Ovary (tissue), 9 donors: ENCODE results near the gene DPH5. TPM values are rescaled to one million over a fixed set of nuclear protein-coding genes. Genes with fewer than 3 reads are reported as not detected.

ENCODE experiments used
- DNase-seq, 5 donors: peaks; one replicate each; pipeline ENCODE4 v3.0.0-alpha.2; 2019 to 2020
- H3K27ac ChIP-seq, 2 donors: fragments of 200-600 bp; one replicate each; pipeline versions ENCODE4 v1.5.1 to v1.8.0; 2019 to 2022
- H3K27me3 ChIP-seq: fragments of 200-600 bp; one replicate; pipeline ENCODE4 v1.8.0; 2022
- H3K36me3 ChIP-seq: fragments of 200-600 bp; sonication (generic); one replicate; pipeline ENCODE4 v1.5.1; 2019
- H3K4me1 ChIP-seq: one replicate; pipeline ENCODE4 v1.8.1; 2013; ENCODE audit warnings: mild to moderate bottlenecking, moderate library complexity; ENCODE audit not compliant: insufficient read depth
- H3K4me3 ChIP-seq: fragments of 200-600 bp; sonication (generic); one replicate; pipeline ENCODE4 v1.5.1; 2017
- H3K9me3 ChIP-seq, 2 donors: fragments of 200-600 bp in 1 of 2; sonication (generic) in 1 of 2; one replicate each; pipeline versions ENCODE4 v1.5.1 to v1.8.1; 2013 to 2019; ENCODE audit warnings: mild to moderate bottlenecking in 1 of 2, moderate library complexity in 1 of 2
- EP300 ChIP-seq: sonication (generic); formaldehyde crosslinking; IDR thresholded peaks from one replicate; pipeline ENCODE4 v1.6.1; 2017; ENCODE audit warnings: antibody characterized with exemption
- POLR2A ChIP-seq: fragments of 450-650 bp; IDR thresholded peaks from one replicate; pipeline ENCODE4 v1.6.1; 2017; ENCODE audit warnings: antibody characterized with exemption, mild to moderate bottlenecking, moderate library complexity
- WGBS, 3 donors: extraction: QIAGEN DNeasy Blood & Tissue Kit in 1 of 3; methylation state at CpG; one replicate each; pipeline versions ENCODE4 v1.1.5 to v1.1.7; 2013 to 2017; 5-methylcytosine and 5-hydroxymethylcytosine counted together
- intact Hi-C, 4 donors: fragments of 100-400 bp; cut with DNase I; formaldehyde crosslinking; loops; one replicate each; pipeline versions ENCODE4 v1.11.0 to v1.15.1; 2022 to 2023
- polyA plus RNA-seq, 2 donors: library from polyadenylated mRNA; stranded (reverse); fragments of 200-250 nt in 1 of 2; fragments of 350-450 nt in 1 of 2; fragmentation: Illumina TruSeq in 1 of 2; extraction: RNeasy Lipid Tissue Mini Kit (QIAGEN cat#74804) in 1 of 2; gene quantifications; one replicate each; pipeline ENCODE4 v1.2.3, GENCODE V29; 2013 to 2014
- total RNA-seq, 7 donors: library from RNA; depleted of rRNA in 2 of 7; stranded (reverse); fragments of >200 nt in 2 of 7; fragmentation: NEBNext Ultra II Directional in 3 of 7; extraction: Animal tissue kit (Norgen Biotek cat#: 25700) in 3 of 7; gene quantifications; one replicate each; pipeline versions ENCODE4 v1.1.0 to v1.2.4, GENCODE V29; 2016 to 2023
- TF ChIP-seq, protein P1 (sequence below), 3 donors: fragments of 450-650 bp in 2 of 3; fragments of 200-600 bp in 1 of 3; IDR thresholded peaks; one replicate each; pipeline versions ENCODE4 v1.5.1 to v1.8.0; 2016 to 2022; ENCODE audit warnings: antibody characterized with exemption in 3 of 3, mild to moderate bottlenecking in 1 of 3
- donor health status: DM: no; HTN: no; CAD: no; lungs with moderate emphysema.
- donor health status: DM: no; HTN: no; CAD: no.
- donor health status: Bipolar disorder and iron deficiency.
- donor health status: DM: yes; HTN: yes; CAD: no.
- donor health status: DM: no; HTN: no; CAD: no.
- donor health status: DM: yes; HTN: yes; CAD: no.

The DPH5 gene
- total and polyA plus RNA-seq, 9 donors = 24.0 to 77.2 (median 48.4) TPM

DNA sequence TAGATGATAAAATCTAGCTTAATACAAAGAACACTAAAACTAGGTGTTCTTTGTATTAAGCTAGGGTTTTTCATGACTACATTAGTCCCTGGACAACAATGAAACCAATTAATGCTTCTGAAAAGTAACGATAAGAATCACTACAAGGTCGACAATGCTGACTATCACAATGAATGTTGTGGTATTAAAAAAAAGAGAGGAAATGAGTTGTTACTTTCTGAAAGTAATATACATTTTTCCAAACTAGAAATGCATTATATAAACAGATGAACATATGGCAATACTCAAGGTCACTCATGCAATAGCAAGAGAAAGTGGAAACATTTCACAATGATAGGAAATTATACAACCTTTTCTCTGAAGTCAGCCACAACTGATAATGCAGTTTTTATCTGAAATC, 19.0 kb downstream of the DPH5 start:
- intact Hi-C loops = no loop called here
- no peak for DNase-seq
- Histone ChIP-seq H3K27me3 (no peaks in the 10 kb centered on the region), H3K9me3 (no peaks in the 10 kb centered on the region), H3K36me3 (no peaks in the 10 kb centered on the region), H3K4me1 (no peaks in the 10 kb centered on the region), H3K27ac (no peak overlapping the region), H3K4me3 (no peak overlapping the region)
- TF ChIP-seq POLR2A = no peak
- TF ChIP-seq EP300 = no peak
- TF ChIP-seq, protein P1, sequence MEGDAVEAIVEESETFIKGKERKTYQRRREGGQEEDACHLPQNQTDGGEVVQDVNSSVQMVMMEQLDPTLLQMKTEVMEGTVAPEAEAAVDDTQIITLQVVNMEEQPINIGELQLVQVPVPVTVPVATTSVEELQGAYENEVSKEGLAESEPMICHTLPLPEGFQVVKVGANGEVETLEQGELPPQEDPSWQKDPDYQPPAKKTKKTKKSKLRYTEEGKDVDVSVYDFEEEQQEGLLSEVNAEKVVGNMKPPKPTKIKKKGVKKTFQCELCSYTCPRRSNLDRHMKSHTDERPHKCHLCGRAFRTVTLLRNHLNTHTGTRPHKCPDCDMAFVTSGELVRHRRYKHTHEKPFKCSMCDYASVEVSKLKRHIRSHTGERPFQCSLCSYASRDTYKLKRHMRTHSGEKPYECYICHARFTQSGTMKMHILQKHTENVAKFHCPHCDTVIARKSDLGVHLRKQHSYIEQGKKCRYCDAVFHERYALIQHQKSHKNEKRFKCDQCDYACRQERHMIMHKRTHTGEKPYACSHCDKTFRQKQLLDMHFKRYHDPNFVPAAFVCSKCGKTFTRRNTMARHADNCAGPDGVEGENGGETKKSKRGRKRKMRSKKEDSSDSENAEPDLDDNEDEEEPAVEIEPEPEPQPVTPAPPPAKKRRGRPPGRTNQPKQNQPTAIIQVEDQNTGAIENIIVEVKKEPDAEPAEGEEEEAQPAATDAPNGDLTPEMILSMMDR (IDR thresholded peaks at IDR 0.05) = no peak
- WGBS, 3 donors = 42 to 55% (median 53%) methylated on average over 2 of the region's 2 CpGs

DNA sequence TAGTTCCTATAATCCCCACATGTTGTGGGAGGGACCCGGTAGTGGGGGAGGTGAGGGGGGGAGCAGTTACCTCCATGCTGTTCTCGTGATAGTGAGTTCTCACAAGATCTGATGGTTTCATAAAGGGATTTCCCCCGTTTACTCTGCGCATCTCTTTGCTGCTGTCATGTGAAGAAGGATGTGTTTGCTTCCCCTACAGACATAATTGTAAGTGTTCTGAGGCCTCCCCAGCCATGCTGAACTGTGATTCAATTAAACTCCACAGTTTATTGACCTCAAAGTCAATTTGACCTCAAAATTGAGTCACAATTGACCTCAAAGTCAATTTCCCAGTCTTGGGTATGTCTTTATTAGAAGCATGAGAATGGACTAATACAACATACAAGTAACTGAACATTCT, 19.7 kb downstream of the DPH5 start:
- Histone ChIP-seq H3K27ac (no peak overlapping the region), H3K4me1 (no peaks in the 10 kb centered on the region), H3K36me3 (no peaks in the 10 kb centered on the region), H3K9me3 (no peaks in the 10 kb centered on the region), H3K4me3 (no peak overlapping the region), H3K27me3 (no peaks in the 10 kb centered on the region)
- intact Hi-C loops = no loop called here
- 89 to 95% (median 94%) methylated on average over 4 of the region's 4 CpGs for WGBS, 3 donors
- TF ChIP-seq, protein P1 (IDR thresholded peaks at IDR 0.05) = no peak
- TF ChIP-seq EP300 (no peak), POLR2A (no peak)
- no peak for DNase-seq

DNA sequence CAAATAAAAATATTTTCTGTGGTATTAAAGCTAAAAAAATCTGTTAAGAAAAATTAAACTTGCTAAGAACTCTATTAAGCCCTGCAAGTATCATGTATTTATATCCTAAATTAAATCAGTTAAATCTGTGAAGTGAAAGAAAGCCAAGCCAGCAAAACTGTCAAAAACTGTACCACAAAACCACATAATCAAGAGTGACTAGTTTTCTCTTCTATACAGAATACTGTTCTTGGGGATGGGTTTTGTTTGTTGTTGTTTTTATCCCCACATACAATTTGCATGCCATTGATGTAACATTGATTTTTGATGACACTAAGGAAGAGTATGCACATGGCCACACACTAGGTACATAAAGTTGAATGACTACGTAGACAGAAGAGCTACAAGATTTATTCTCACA, 20.4 kb downstream of the DPH5 start:
- TF ChIP-seq POLR2A (no peak), EP300 (no peak)
- TF ChIP-seq, protein P1 (IDR thresholded peaks at IDR 0.05) = no peak
- 94 to 100% (median 100%) methylated on average over 1 of the region's 1 CpG for WGBS, 3 donors
- H3K27ac ChIP-seq = no peak overlapping the region
- no peaks in the 10 kb centered on the region for H3K9me3 ChIP-seq
- H3K4me3 ChIP-seq = no peak overlapping the region
- H3K27me3 ChIP-seq = no peaks in the 10 kb centered on the region
- DNase-seq = no peak
- intact Hi-C loops = no loop called here
- no peaks in the 10 kb centered on the region for H3K36me3 ChIP-seq
- H3K4me1 ChIP-seq = no peaks in the 10 kb centered on the region

DNA sequence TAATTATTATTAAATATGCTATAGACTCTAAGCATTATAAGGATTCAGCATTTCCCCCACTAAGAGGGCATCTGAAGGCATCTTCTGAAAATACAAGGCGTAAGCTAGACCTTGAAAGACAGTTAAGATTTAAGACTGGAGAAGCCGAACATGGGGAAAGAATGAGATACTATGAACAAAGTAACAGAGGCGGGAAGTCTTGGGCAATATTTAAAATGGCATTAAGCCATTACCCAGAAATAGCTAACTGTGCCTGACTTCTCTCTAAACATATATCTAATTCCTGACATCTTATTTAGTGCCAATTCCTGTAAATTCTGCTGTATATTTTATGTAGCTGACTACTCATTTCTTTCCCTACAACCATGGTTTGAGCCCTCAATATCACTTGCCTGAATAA, 20.9 kb downstream of the DPH5 start:
- DNase-seq = no peak
- TF ChIP-seq EP300 (no peak), POLR2A (no peak)
- TF ChIP-seq, protein P1 (IDR thresholded peaks at IDR 0.05) = no peak
- H3K9me3 ChIP-seq = no peaks in the 10 kb centered on the region
- WGBS, 3 donors = 79 to 90% (median 87%) methylated on average over 3 of the region's 3 CpGs
- no peaks in the 10 kb centered on the region for H3K36me3 ChIP-seq
- no peak overlapping the region for H3K27ac ChIP-seq
- H3K4me3 ChIP-seq = no peak overlapping the region
- no peaks in the 10 kb centered on the region for H3K4me1 ChIP-seq
- intact Hi-C loops = no loop called here
- no peaks in the 10 kb centered on the region for H3K27me3 ChIP-seq

DNA sequence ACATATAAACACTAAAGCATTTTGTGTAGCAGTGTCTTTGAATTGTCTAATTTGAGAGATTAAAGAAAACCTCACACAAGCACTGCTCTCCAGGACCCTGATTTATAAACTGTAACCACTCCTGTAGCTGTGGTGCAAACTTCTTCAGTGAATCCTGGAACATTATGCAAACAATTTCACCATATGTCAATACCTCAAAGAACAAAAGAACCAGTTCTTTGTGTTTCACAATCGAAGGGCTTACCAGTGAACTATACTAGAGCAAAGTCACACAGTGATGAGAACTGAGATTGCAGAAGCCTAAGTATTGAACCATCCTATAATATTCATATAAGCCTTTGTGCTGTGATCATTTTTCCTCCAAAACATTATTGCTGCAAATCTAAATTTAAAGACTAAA, 21.5 kb downstream of the DPH5 start:
- H3K4me1 ChIP-seq = no peaks in the 10 kb centered on the region
- no peaks in the 10 kb centered on the region for H3K27me3 ChIP-seq
- 84 to 89% (median 84%) methylated on average over 1 of the region's 1 CpG for WGBS, 3 donors
- H3K27ac ChIP-seq = no peak overlapping the region
- no peaks in the 10 kb centered on the region for H3K9me3 ChIP-seq
- no peaks in the 10 kb centered on the region for H3K36me3 ChIP-seq
- TF ChIP-seq EP300 = no peak
- TF ChIP-seq, protein P1 (IDR thresholded peaks at IDR 0.05) = no peak
- no peak for TF ChIP-seq POLR2A
- H3K4me3 ChIP-seq = no peak overlapping the region
- no peak for DNase-seq
- intact Hi-C loops = no loop called here
